ENCODE results near the gene RIPK4.

RIPK4 gene

GRCh38 chr21:41752231-41752681, 14.6 kb downstream of the RIPK4 start:
- no peak for DNase-seq

- no peak for DNase-seq
These were observed 15.2 kb downstream of the RIPK4 start for GRCh38 chr21:41751611-41752011.

- DNase-seq: no peak
These were observed 16.2 kb downstream of the RIPK4 start for GRCh38 chr21:41750532-41751151.

- no peak for DNase-seq
These were observed 16.8 kb downstream of the RIPK4 start for GRCh38 chr21:41750051-41750450.

GRCh38 chr21:41749286-41749685, 17.6 kb downstream of the RIPK4 start:
- DNase-seq: no peak

- DNase-seq: no peak
These were observed 18.7 kb downstream of the RIPK4 start for GRCh38 chr21:41747943-41748738.

- DNase-seq: no peak
These were observed 20.2 kb downstream of the RIPK4 start for GRCh38 chr21:41746744-41747006.

GRCh38 chr21:41745971-41746743, 20.7 kb downstream of the RIPK4 start:
- DNase-seq: no peak

GRCh38 chr21:41745026-41745820, 21.6 kb downstream of the RIPK4 start:
- DNase-seq: no peak

- no peak for DNase-seq
These were observed 22.6 kb downstream of the RIPK4 start for GRCh38 chr21:41744028-41744930.

GRCh38 chr21:41743321-41744027, 23.4 kb downstream of the RIPK4 start:
- DNase-seq: no peak

- DNase-seq: no peak
These were observed 24.6 kb downstream of the RIPK4 start for GRCh38 chr21:41742073-41742875.

GRCh38 chr21:41741253-41742072, 25.4 kb downstream of the RIPK4 start:
- no peak for DNase-seq

- DNase-seq: no peak
These were observed 26.1 kb downstream of the RIPK4 start for GRCh38 chr21:41740604-41741252.

GRCh38 chr21:41739936-41740335, 26.9 kb downstream of the RIPK4 start:
- DNase-seq: no peak

GRCh38 chr21:41739011-41739410, 27.8 kb downstream of the RIPK4 start:
- DNase-seq: no peak

GRCh38 chr21:41737651-41738324, 29.1 kb downstream of the RIPK4 start:
- no peak for DNase-seq

- DNase-seq: no peak
These were observed 30.4 kb downstream of the RIPK4 start for GRCh38 chr21:41736423-41736822.

All from NCI-H2029 treated with DMSO at 0.1 percent for 48 hours (cell line).